HCT116 (cell line): Measurements from ENCODE around the gene MYBPH. TPM values are rescaled to one million over a fixed set of nuclear protein-coding genes. Genes with fewer than 3 reads are reported as not detected.
A peak's percentile ranks its signal among the peaks of the same experiment; 100 is the strongest.

ENCODE experiments used
- ATAC-seq: fragments of 200-7000 bp; cut with Tn5 transposase; 2 replicates; pipeline ENCODE4 v1.9.1; 2020; ENCODE audit warnings: mild to moderate bottlenecking, moderate library complexity
- BruUV-seq: library from RNA; stranded (reverse); fragments of 400-500 nt; replicated peaks from 2 replicates; lab custom pipeline; 2021; lab: Mats Ljungman, UMichigan
- CTCF ChIA-PET: fragments of 300-600 bp; sonication (Branson Sonifier 250); formaldehyde crosslinking; loops from one replicate; lab custom pipeline; 2021; ENCODE audit warnings: antibody characterized with exemption; lab: Charles Lee
- POLR2A ChIA-PET: fragments of 300-600, 350-600 bp; sonication (Branson Sonifier 250); formaldehyde crosslinking; loops from one replicate; lab custom pipeline; 2021; ENCODE audit warnings: antibody characterized with exemption; lab: Charles Lee
- RAD21 ChIA-PET, 2 experiments: fragments of 300-600 bp; sonication (Branson Sonifier 250); formaldehyde crosslinking; loops; one replicate each; lab custom pipeline; 2023; ENCODE audit warnings: low total read pairs in 2 of 2; ENCODE audit not compliant: uncharacterized antibody in 2 of 2, unreplicated experiment in 2 of 2, low non-redundant PET in 1 of 2; lab: Charles Lee
- DNase-seq: peaks from one replicate; pipeline ENCODE4 v3.0.0-alpha.2; 2010; ENCODE audit warnings: low read depth, low spot score
- H2AFZ ChIP-seq: fragments of 200-600 bp; shearing (Covaris generic), sonication (generic); 2 replicates; pipeline ENCODE4 v1.6.1; 2017; ENCODE audit warnings: low read depth, mixed run types, mixed read lengths, antibody characterized with exemption, low read length; ENCODE audit not compliant: poor library complexity, severe bottlenecking
- H3K27ac ChIP-seq: 2 replicates; pipeline ENCODE4 v1.5.1; 2012; ENCODE audit warnings: low read depth, low read length
- H3K27me3 ChIP-seq: fragments of 200-600 bp; sonication (generic); 2 replicates; pipeline ENCODE4 v1.6.1; 2016; ENCODE audit warnings: mixed run types, low read length, mixed read lengths; ENCODE audit not compliant: insufficient read depth
- H3K36me3 ChIP-seq, 2 experiments: fragments of 200-500 bp in 1 of 2; fragments of 200-600 bp in 1 of 2; sonication (Bioruptor generic) in 1 of 2; sonication (generic) in 1 of 2; 2 replicates each; pipeline versions ENCODE4 v1.5.1 to v1.6.1; 2014 to 2016; ENCODE audit warnings: low read length in 2 of 2, inconsistent platforms in 1 of 2, mixed read lengths in 1 of 2, mixed run types in 1 of 2; ENCODE audit not compliant: insufficient read depth in 2 of 2, control insufficient read depth in 1 of 2
- H3K4me1 ChIP-seq, 2 experiments: fragments of 200-600 bp in 1 of 2; sonication (generic) in 1 of 2; 2 replicates each; pipeline versions ENCODE4 v1.5.1 to v1.6.1; 2012 to 2017; ENCODE audit warnings: low read length in 2 of 2, inconsistent platforms in 1 of 2, mild to moderate bottlenecking in 1 of 2, mixed read lengths in 1 of 2, mixed run types in 1 of 2, moderate library complexity in 1 of 2; ENCODE audit not compliant: insufficient read depth in 2 of 2, control insufficient read depth in 1 of 2
- H3K4me2 ChIP-seq: fragments of 200-600 bp; sonication (generic); 2 replicates; pipeline ENCODE4 v1.6.1; 2017; ENCODE audit warnings: mixed run types, low read length, mixed read lengths
- H3K4me3 ChIP-seq, 2 experiments: fragments of 200-600 bp in 1 of 2; sonication (generic) in 1 of 2; replicated peaks in 1 of 2; 2 replicates each; pipeline ENCODE4 v1.5.1; 2011 to 2016; ENCODE audit warnings: low read length in 2 of 2, control low read depth in 1 of 2, low read depth in 1 of 2, mild to moderate bottlenecking in 1 of 2, mixed read lengths in 1 of 2, mixed run types in 1 of 2
- H3K79me2 ChIP-seq: fragments of 200-600 bp; sonication (generic); 2 replicates; pipeline ENCODE4 v1.6.1; 2017; ENCODE audit warnings: mild to moderate bottlenecking, mixed run types, low read length, moderate library complexity, mixed read lengths; ENCODE audit not compliant: insufficient read depth
- H3K9ac ChIP-seq: fragments of 200-600 bp; sonication (generic); 2 replicates; pipeline ENCODE4 v1.6.1; 2016; ENCODE audit warnings: low read length, mixed read lengths
- H3K9me2 ChIP-seq: fragments of 200-600 bp; sonication (generic), shearing (Covaris generic); 2 replicates; pipeline ENCODE4 v1.6.1; 2017; ENCODE audit warnings: mixed run types, mild to moderate bottlenecking, moderate library complexity; ENCODE audit not compliant: insufficient read depth
- H3K9me3 ChIP-seq, 2 experiments: fragments of 200-500 bp in 1 of 2; fragments of 200-600 bp in 1 of 2; sonication (Bioruptor generic) in 1 of 2; sonication (generic) in 1 of 2; 2 replicates each; pipeline ENCODE4 v1.6.1; 2014 to 2017; ENCODE audit warnings: low read length in 2 of 2, mixed read lengths in 2 of 2, inconsistent platforms in 1 of 2, low read depth in 1 of 2, mild to moderate bottlenecking in 1 of 2, mixed run types in 1 of 2, moderate library complexity in 1 of 2; ENCODE audit not compliant: control insufficient read depth in 1 of 2, insufficient read depth in 1 of 2
- H4K20me1 ChIP-seq: fragments of 200-600 bp; sonication (generic), shearing (Covaris generic); 2 replicates; pipeline ENCODE4 v1.6.1; 2017; ENCODE audit warnings: mixed run types, mild to moderate bottlenecking, moderate library complexity; ENCODE audit not compliant: insufficient read depth
- CTCF ChIP-seq, 3 experiments: fragments of 200-600 bp in 1 of 3; sonication (generic) in 1 of 3; IDR thresholded peaks in 2 of 3; conservative IDR thresholded peaks in 1 of 3; 2 replicates each; pipeline ENCODE4 v1.5.1; 2012 to 2017; ENCODE audit warnings: low read depth in 2 of 3, low read length in 2 of 3, antibody characterized with exemption in 1 of 3, borderline replicate concordance in 1 of 3, control low read depth in 1 of 3, mild to moderate bottlenecking in 1 of 3, mixed read lengths in 1 of 3, mixed run types in 1 of 3, moderate library complexity in 1 of 3; ENCODE audit not compliant: insufficient read depth in 1 of 3
- EZH2 ChIP-seq: fragments of 200-600 bp; sonication (generic); IDR thresholded peaks from 2 replicates; pipeline ENCODE4 v1.6.1; 2017; ENCODE audit warnings: antibody characterized with exemption, mixed run types
- JUND ChIP-seq: IDR thresholded peaks from 2 replicates; pipeline ENCODE4 v1.6.1; 2012
- SP1 ChIP-seq: IDR thresholded peaks from 2 replicates; pipeline ENCODE4 v1.6.1; 2012; ENCODE audit warnings: low read depth
- TCF7L2 ChIP-seq: IDR thresholded peaks from 2 replicates; pipeline ENCODE4 v1.7.0; 2011; ENCODE audit warnings: borderline replicate concordance, inconsistent platforms; ENCODE audit not compliant: insufficient read depth, insufficient read length; ENCODE audit errors: extremely low read depth
- ZFX ChIP-seq: fragments of 450-650 bp; IDR thresholded peaks from 2 replicates; pipeline ENCODE4 v1.6.1; 2017
- intact Hi-C: fragments of 100-400 bp; cut with micrococcal nuclease; formaldehyde crosslinking; loops from 2 replicates; pipeline ENCODE4 v1.10.0; 2022
- total RNA-seq: library from RNA; stranded (reverse); gene quantifications from one replicate; pipeline ENCODE4 v1.2.1, GENCODE V29; 2021; ENCODE audit not compliant: unreplicated experiment

The MYBPH gene
- total RNA-seq, 1 experiment from 2014 or later: 0.22 TPM

- BruUV-seq: no TSS peak
- intact Hi-C loops: no loop called here
- ChIA-PET RAD21 (interaction anchor here in 1 of 2 experiments (1.2 kb wide), 1 partner anchor 39 kb away, joined by 5 read pairs; no protein-coding TSS in a partner anchor), POLR2A (no interaction called here), CTCF (interaction anchor here (1.5 kb wide), 1 partner anchor 49 kb away, joined by 4 read pairs; the partner anchor contains the start of gene ADORA1)
- TF ChIP-seq CTCF (IDR thresholded peaks at IDR 0.05 in 2 of 3, conservative IDR thresholded peaks at IDR 0.05 in 1 of 3; ENCODE audit: borderline replicate concordance in 1 of 3, insufficient read depth in 1 of 3, low read depth in 2 of 3, low read length in 2 of 3) (0 out of 6 replicates have a peak, but pooled peaks of 1 of the 3 experiments have one; percentile 7), JUND (no peak), EZH2 (no peak), SP1 (no peak), ZFX (no peak), TCF7L2 (no peak)
- H3K4me2 ChIP-seq: peak overlapping the region; percentile 84
- DNase-seq: no peak
- H3K36me3 ChIP-seq: no peaks in the 10 kb centered on the region
- peaks cover 32 to 80% of the 10 kb centered on the region in 2 experiments for H3K4me1 ChIP-seq
- no peak for ATAC-seq
- H3K9me2 ChIP-seq: no peaks in the 10 kb centered on the region
- H2AFZ ChIP-seq: no peak overlapping the region
- no peaks in the 10 kb centered on the region for H3K79me2 ChIP-seq
- H3K9ac ChIP-seq: peak overlapping the region; percentile 36; the same call in 1 of the 2 replicates
- H3K27me3 ChIP-seq: no peaks in the 10 kb centered on the region
- no peaks in the 10 kb centered on the region for H3K9me3 ChIP-seq
- peak overlapping the region; percentile 50 for H3K27ac ChIP-seq
- peak overlapping the region in 1 of 2 experiments; percentile 37; a peak in 2 of 4 replicates for H3K4me3 ChIP-seq
- H4K20me1 ChIP-seq: no peaks in the 10 kb centered on the region
Observed at GRCh38 chr1:203177036-203177405, 1.4 kb upstream of the MYBPH start.
